Heart right ventricle (tissue), 16 donors: Measurements from ENCODE around the gene TFDP3. TPM values are rescaled to one million over a fixed set of nuclear protein-coding genes. Genes with fewer than 3 reads are reported as not detected.
A peak's percentile ranks its signal among the peaks of the same experiment; 100 is the strongest.

Experiments
- ATAC-seq, 8 donors: fragments of 200-7000 bp; cut with Tn5 transposase; one replicate each; pipeline ENCODE4 v1.9.1; 2020; ENCODE audit warnings: mild to moderate bottlenecking in 8 of 8, moderate library complexity in 8 of 8, moderate number of reproducible peaks in 1 of 8
- DNase-seq, 2 donors: peaks; one replicate each; pipeline ENCODE4 v3.0.0-alpha.2; 2020
- H3K27ac ChIP-seq, 10 donors: fragments of 200-600 bp; sonication (generic) in 2 of 10; one replicate each; pipeline versions ENCODE4 v1.5.0 to v1.8.0; 2020 to 2022; ENCODE audit warnings: mild to moderate bottlenecking in 3 of 10
- H3K27me3 ChIP-seq, 7 donors: fragments of 200-600 bp; one replicate each; pipeline ENCODE4 v1.8.0; 2021 to 2022; ENCODE audit warnings: mild to moderate bottlenecking in 2 of 7
- H3K36me3 ChIP-seq, 9 donors: fragments of 200-600 bp; sonication (generic) in 1 of 9; one replicate each; pipeline versions ENCODE4 v1.5.0 to v1.8.0; 2020 to 2022; ENCODE audit warnings: mild to moderate bottlenecking in 2 of 9
- H3K4me1 ChIP-seq, 9 donors: fragments of 200-600 bp; sonication (generic) in 1 of 9; one replicate each; pipeline versions ENCODE4 v1.5.0 to v1.8.0; 2020 to 2022; ENCODE audit warnings: mild to moderate bottlenecking in 4 of 9
- H3K4me3 ChIP-seq, 10 donors: fragments of 200-600 bp; sonication (generic) in 2 of 10; one replicate each; pipeline versions ENCODE4 v1.5.0 to v1.8.0; 2020 to 2022; ENCODE audit warnings: mild to moderate bottlenecking in 7 of 10, moderate library complexity in 2 of 10
- H3K9me3 ChIP-seq, 11 donors: fragments of 200-600 bp in 10 of 11; sonication (generic) in 2 of 11; one replicate each; pipeline versions ENCODE4 v1.5.0 to v1.8.0; 2013 to 2022; ENCODE audit warnings: mild to moderate bottlenecking in 2 of 11, control low read depth in 1 of 11, moderate library complexity in 1 of 11
- CTCF ChIP-seq, 9 donors: fragments of 200-600 bp; sonication (generic) in 2 of 9; IDR thresholded peaks; one replicate each; pipeline versions ENCODE4 v1.5.0 to v1.8.0; 2021 to 2022; ENCODE audit warnings: antibody characterized with exemption in 9 of 9, mild to moderate bottlenecking in 5 of 9, moderate library complexity in 1 of 9
- WGBS, 2 donors: extraction: QIAGEN DNeasy Blood & Tissue Kit; methylation state at CpG; one replicate each; pipeline ENCODE4 v1.1.7; 2013; ENCODE audit warnings: inconsistent platforms in 1 of 2; 5-methylcytosine and 5-hydroxymethylcytosine counted together
- intact Hi-C, 10 donors: fragments of 100-400 bp; cut with DNase I; formaldehyde crosslinking; loops; one replicate each; pipeline versions ENCODE4 v1.11.1 to v1.14.2; 2022
- polyA plus RNA-seq, 2 donors: library from polyadenylated mRNA; stranded (reverse); fragments of 200-250 nt; gene quantifications; one replicate each; pipeline ENCODE4 v1.2.3, GENCODE V29; 2013
- total RNA-seq, 10 donors: library from RNA; stranded (reverse); fragmentation: NEBNext Ultra II Directional in 3 of 10; extraction: Animal tissue kit (Norgen Biotek cat#: 25700) in 3 of 10; gene quantifications; one replicate each; pipeline versions ENCODE4 v1.2.1 to v1.2.4, GENCODE V29; 2021 to 2023
- donor health status: Arrhythmogenic right ventricular cardiomyopathy.
- donor health status: ischemic (EF 13 %, LVEDD 7.1; RV severe dilation, severe dysfunction).
- donor health status: healthy with polysubstance abuse.
- donor health status: DM: no; HTN: yes; CAD: no.
- donor health status: DM: no; HTN: no; CAD: no.
- donor health status: ischemic (EF 25% LVEDD 6.9; RV normal size, moderate dysfunction).
- donor health status: ischemic (EF 25% LVEDD 5.7; RV mildly dilated, moderate dysfunction).
- donor health status: healthy.
- donor health status: DM: yes; HTN: yes; CAD: no.
- donor health status: Ischemic cardiomyopathy.
- donor health status: ischemic (EF 35%, LVEDD 5.7; RV mildly dilated, moderate dysfunction).
- donor health status: nonischemic (EF 11% LVEDD 7.7; RV severe dilation, severe dysfunction).
- donor health status: DM: yes; HTN: yes; CAD: no.
- donor health status: PGD.
- donor health status: ischemic (EF 29% LVEDD 5.4; RV normal size, mild dysfunction).
- donor health status: nonischemic (EF 23%, LVEDD 6.1; RV moderate dilation, normal function).

The TFDP3 gene
- total and polyA plus RNA-seq, 12 donors, result not detected

- WGBS, 2 donors, result 97 to 98% methylated on average over 2 of the region's 2 CpGs
- no peaks in the 10 kb centered on the region for H3K4me1 ChIP-seq
- intact Hi-C loops, result loop anchor here in 2 of 10 donors (10.0 kb wide), 2 partner anchors 200 to 430 kb away; no protein-coding TSS in a partner anchor
Measured at GRCh38 chrX:133175162-133175561, 43.0 kb downstream of the TFDP3 start.

GRCh38 chrX:133171962-133172708, 46.0 kb downstream of the TFDP3 start:
- Histone ChIP-seq H3K4me3 (no peak overlapping the region), H3K9me3 (no peaks in the 10 kb centered on the region), H3K36me3 (no peaks in the 10 kb centered on the region), H3K27me3 (peaks cover 0 to 42% (median 0%) of the 10 kb centered on the region in 7 donors), H3K27ac (no peak overlapping the region), H3K4me1 (no peaks in the 10 kb centered on the region)
- DNase-seq (no peak), ATAC-seq (no peak)
- WGBS, 2 donors, result 35 to 47% methylated on average over 1 of the region's 1 CpG
- intact Hi-C loops, result loop anchor here in 3 of 10 donors (5.0 to 10.0 kb wide), 3 partner anchors 195 to 427 kb away; no protein-coding TSS in a partner anchor
- peak in 6 of 9 donors; percentile 18 to 44 (median 34) for TF ChIP-seq CTCF (IDR thresholded peaks at IDR 0.05)

More at GRCh38 chrX:133175162-133175561, 43.0 kb downstream of the TFDP3 start:
- Histone ChIP-seq H3K36me3 (no peaks in the 10 kb centered on the region), H3K27ac (no peak overlapping the region), H3K4me3 (no peak overlapping the region), H3K9me3 (no peaks in the 10 kb centered on the region), H3K27me3 (peaks cover 0 to 50% (median 0%) of the 10 kb centered on the region in 7 donors)
- ATAC-seq (no peak), DNase-seq (no peak)
- no peak for TF ChIP-seq CTCF (IDR thresholded peaks at IDR 0.05)

Other genes with a start within 250 kb of the TFDP3 start
- not detected for gene USP26, start 121.2 kb downstream of the TFDP3 start, total RNA-seq
- not detected for gene USP26, start 121.2 kb downstream of the TFDP3 start, polyA plus RNA-seq
- 10 to 100 TPM in 1 of 10 donors, 1 to 10 TPM in 9; 4.7 to 10.0 (median 6.6) TPM for gene GPC4, start 197.1 kb upstream of the TFDP3 start, total RNA-seq
- gene GPC4, start 197.1 kb upstream of the TFDP3 start, polyA plus RNA-seq, result 1 to 10 TPM; 1.7 to 2.1 TPM